ENCODE data around the gene RNF157.

Gene RNF157

GRCh38 chr17:76147211-76148014 lies 92.9 kb downstream of the RNF157 start:
- DNase-seq: no peak
- Histone ChIP-seq H3K79me2 (ENCODE audit: control insufficient read depth, insufficient read depth, low read length) (no peaks in the 10 kb centered on the region), H3K27me3 (ENCODE audit: insufficient read depth, low read length, poor library complexity) (no peaks in the 10 kb centered on the region), H4K8ac (ENCODE audit: low read depth, low read length) (no peak overlapping the region), H3K23ac (ENCODE audit: low read length) (no peak overlapping the region), H3K4ac (ENCODE audit: low read depth, low read length) (no peak overlapping the region), H3K27ac (ENCODE audit: low read depth, low read length) (no peak overlapping the region), H3K4me3 (ENCODE audit: low read length) (no peak overlapping the region), H3K18ac (ENCODE audit: low read length) (no peak overlapping the region), H4K5ac (ENCODE audit: low read length) (no peak overlapping the region), H3K56ac (ENCODE audit: low read length) (no peak overlapping the region), H2AK5ac (ENCODE audit: low read length) (no peak overlapping the region), H3K79me1 (ENCODE audit: low read length) (no peaks in the 10 kb centered on the region), H2BK15ac (replicated peaks; ENCODE audit: low read depth) (no peak overlapping the region), H2BK5ac (ENCODE audit: low read length) (no peak overlapping the region), H3K9ac (ENCODE audit: low read length) (no peak overlapping the region), H3K4me1 (ENCODE audit: control insufficient read depth, low read depth, low read length) (no peaks in the 10 kb centered on the region), H3K4me2 (ENCODE audit: low read length) (no peak overlapping the region), H2BK120ac (ENCODE audit: low read depth, low read length) (no peak overlapping the region), H3K36me3 (ENCODE audit: control insufficient read depth, insufficient read depth, low read length) (no peaks in the 10 kb centered on the region)
- no CpG with 5 or more reads among the region's 13 CpGs for WGBS (ENCODE audit: extremely low coverage, insufficient coverage, low lambda C conversion rate)

GRCh38 chr17:76146053-76146851 lies 94.0 kb downstream of the RNF157 start:
- no peaks in the 10 kb centered on the region for H3K79me1 ChIP-seq (ENCODE audit: low read length)
- no peak overlapping the region for H2BK15ac ChIP-seq (replicated peaks; ENCODE audit: low read depth)
- WGBS (ENCODE audit: extremely low coverage, insufficient coverage, low lambda C conversion rate): no CpG with 5 or more reads among the region's 22 CpGs
- H3K23ac ChIP-seq (ENCODE audit: low read length): peak overlapping the region; percentile 20
- H2BK120ac ChIP-seq (ENCODE audit: low read depth, low read length): no peak overlapping the region
- no peak overlapping the region for H3K4ac ChIP-seq (ENCODE audit: low read depth, low read length)
- no peak overlapping the region for H3K56ac ChIP-seq (ENCODE audit: low read length)
- H4K8ac ChIP-seq (ENCODE audit: low read depth, low read length): no peak overlapping the region
- H3K4me1 ChIP-seq (ENCODE audit: control insufficient read depth, low read depth, low read length): no peaks in the 10 kb centered on the region
- H3K18ac ChIP-seq (ENCODE audit: low read length): no peak overlapping the region
- no peak overlapping the region for H3K27ac ChIP-seq (ENCODE audit: low read depth, low read length)
- no peak overlapping the region for H3K4me3 ChIP-seq (ENCODE audit: low read length)
- no peak overlapping the region for H3K4me2 ChIP-seq (ENCODE audit: low read length)
- no peak for DNase-seq
- H2AK5ac ChIP-seq (ENCODE audit: low read length): no peak overlapping the region
- H2BK5ac ChIP-seq (ENCODE audit: low read length): no peak overlapping the region
- H3K9ac ChIP-seq (ENCODE audit: low read length): no peak overlapping the region
- no peaks in the 10 kb centered on the region for H3K79me2 ChIP-seq (ENCODE audit: control insufficient read depth, insufficient read depth, low read length)
- no peak overlapping the region for H4K5ac ChIP-seq (ENCODE audit: low read length)
- H3K27me3 ChIP-seq (ENCODE audit: insufficient read depth, low read length, poor library complexity): peaks cover 7% of the 10 kb centered on the region
- no peaks in the 10 kb centered on the region for H3K36me3 ChIP-seq (ENCODE audit: control insufficient read depth, insufficient read depth, low read length)

- H3K4me1 ChIP-seq (ENCODE audit: control insufficient read depth, low read depth, low read length): no peaks in the 10 kb centered on the region
- no CpG with 5 or more reads among the region's 25 CpGs for WGBS (ENCODE audit: extremely low coverage, insufficient coverage, low lambda C conversion rate)
These were observed 94.9 kb downstream of the RNF157 start for GRCh38 chr17:76145231-76146052.

GRCh38 chr17:76142585-76143041 lies 97.7 kb downstream of the RNF157 start:
- DNase-seq: no peak
- Histone ChIP-seq H2BK120ac (ENCODE audit: low read depth, low read length) (no peak overlapping the region), H3K79me2 (ENCODE audit: control insufficient read depth, insufficient read depth, low read length) (no peaks in the 10 kb centered on the region), H3K4me3 (ENCODE audit: low read length) (no peak overlapping the region), H3K4ac (ENCODE audit: low read depth, low read length) (no peak overlapping the region), H4K8ac (ENCODE audit: low read depth, low read length) (no peak overlapping the region), H3K27ac (ENCODE audit: low read depth, low read length) (no peak overlapping the region), H2BK5ac (ENCODE audit: low read length) (no peak overlapping the region), H3K9ac (ENCODE audit: low read length) (no peak overlapping the region), H2BK15ac (replicated peaks; ENCODE audit: low read depth) (no peak overlapping the region), H4K5ac (ENCODE audit: low read length) (no peak overlapping the region), H3K56ac (ENCODE audit: low read length) (no peak overlapping the region), H3K4me1 (ENCODE audit: control insufficient read depth, low read depth, low read length) (no peaks in the 10 kb centered on the region), H3K27me3 (ENCODE audit: insufficient read depth, low read length, poor library complexity) (peaks cover 37% of the 10 kb centered on the region), H3K18ac (ENCODE audit: low read length) (no peak overlapping the region), H3K23ac (ENCODE audit: low read length) (no peak overlapping the region), H3K4me2 (ENCODE audit: low read length) (no peak overlapping the region), H3K36me3 (ENCODE audit: control insufficient read depth, insufficient read depth, low read length) (no peaks in the 10 kb centered on the region), H3K79me1 (ENCODE audit: low read length) (no peaks in the 10 kb centered on the region), H2AK5ac (ENCODE audit: low read length) (no peak overlapping the region)
- WGBS (ENCODE audit: extremely low coverage, insufficient coverage, low lambda C conversion rate): no CpG with 5 or more reads among the region's 6 CpGs

More at GRCh38 chr17:76145231-76146052, 94.9 kb downstream of the RNF157 start:
- Histone ChIP-seq H3K4me3 (ENCODE audit: low read length) (no peak overlapping the region), H3K18ac (ENCODE audit: low read length) (no peak overlapping the region), H3K79me1 (ENCODE audit: low read length) (no peaks in the 10 kb centered on the region), H4K8ac (ENCODE audit: low read depth, low read length) (no peak overlapping the region), H3K23ac (ENCODE audit: low read length) (no peak overlapping the region), H3K56ac (ENCODE audit: low read length) (no peak overlapping the region), H3K4ac (ENCODE audit: low read depth, low read length) (no peak overlapping the region), H2BK5ac (ENCODE audit: low read length) (no peak overlapping the region), H3K36me3 (ENCODE audit: control insufficient read depth, insufficient read depth, low read length) (no peaks in the 10 kb centered on the region), H3K79me2 (ENCODE audit: control insufficient read depth, insufficient read depth, low read length) (no peaks in the 10 kb centered on the region), H2BK15ac (replicated peaks; ENCODE audit: low read depth) (no peak overlapping the region), H4K5ac (ENCODE audit: low read length) (no peak overlapping the region), H3K27me3 (ENCODE audit: insufficient read depth, low read length, poor library complexity) (peaks cover 9% of the 10 kb centered on the region), H3K9ac (ENCODE audit: low read length) (no peak overlapping the region), H3K4me2 (ENCODE audit: low read length) (no peak overlapping the region), H2AK5ac (ENCODE audit: low read length) (no peak overlapping the region), H3K27ac (ENCODE audit: low read depth, low read length) (no peak overlapping the region), H2BK120ac (ENCODE audit: low read depth, low read length) (no peak overlapping the region)
- DNase-seq: no peak

GRCh38 chr17:76142039-76142584 lies 98.2 kb downstream of the RNF157 start:
- WGBS (ENCODE audit: extremely low coverage, insufficient coverage, low lambda C conversion rate): no CpG with 5 or more reads among the region's 10 CpGs
- no peak overlapping the region for H2BK5ac ChIP-seq (ENCODE audit: low read length)
- no peak overlapping the region for H4K8ac ChIP-seq (ENCODE audit: low read depth, low read length)
- no peak overlapping the region for H2BK120ac ChIP-seq (ENCODE audit: low read depth, low read length)
- H3K4me3 ChIP-seq (ENCODE audit: low read length): no peak overlapping the region
- H3K27ac ChIP-seq (ENCODE audit: low read depth, low read length): no peak overlapping the region
- H2AK5ac ChIP-seq (ENCODE audit: low read length): no peak overlapping the region
- no peak overlapping the region for H3K9ac ChIP-seq (ENCODE audit: low read length)
- H2BK15ac ChIP-seq (replicated peaks; ENCODE audit: low read depth): no peak overlapping the region
- no peak overlapping the region for H3K4me2 ChIP-seq (ENCODE audit: low read length)
- H3K79me1 ChIP-seq (ENCODE audit: low read length): no peaks in the 10 kb centered on the region
- H3K36me3 ChIP-seq (ENCODE audit: control insufficient read depth, insufficient read depth, low read length): no peaks in the 10 kb centered on the region
- H3K56ac ChIP-seq (ENCODE audit: low read length): no peak overlapping the region
- peaks cover 42% of the 10 kb centered on the region for H3K27me3 ChIP-seq (ENCODE audit: insufficient read depth, low read length, poor library complexity)
- no peak overlapping the region for H3K4ac ChIP-seq (ENCODE audit: low read depth, low read length)
- H3K79me2 ChIP-seq (ENCODE audit: control insufficient read depth, insufficient read depth, low read length): no peaks in the 10 kb centered on the region
- DNase-seq: no peak
- no peak overlapping the region for H4K5ac ChIP-seq (ENCODE audit: low read length)
- H3K23ac ChIP-seq (ENCODE audit: low read length): no peak overlapping the region
- H3K18ac ChIP-seq (ENCODE audit: low read length): no peak overlapping the region
- no peaks in the 10 kb centered on the region for H3K4me1 ChIP-seq (ENCODE audit: control insufficient read depth, low read depth, low read length)
